Left lung (tissue), 10 donors: Measurements from ENCODE around the gene GRM1. TPM values are rescaled to one million over a fixed set of nuclear protein-coding genes. Genes with fewer than 3 reads are reported as not detected.
A peak's percentile ranks its signal among the peaks of the same experiment; 100 is the strongest.

Experiments
- ATAC-seq: fragments of 200-7000 bp; cut with Tn5 transposase; one replicate; pipeline ENCODE4 v1.9.1; 2020; ENCODE audit warnings: moderate library complexity
- DNase-seq, 4 donors: peaks; one replicate each; pipeline ENCODE4 v3.0.0-alpha.2; 2013 to 2020
- H3K27ac ChIP-seq, 2 donors: fragments of 200-600 bp; sonication (generic) in 1 of 2; one replicate each; pipeline versions ENCODE4 v1.5.0 to v1.8.0; 2020 to 2021
- H3K27me3 ChIP-seq, 2 donors: fragments of 200-600 bp; sonication (generic) in 1 of 2; one replicate each; pipeline versions ENCODE4 v1.5.0 to v1.8.0; 2020 to 2021
- H3K36me3 ChIP-seq, 2 donors: fragments of 200-600 bp; sonication (generic) in 1 of 2; one replicate each; pipeline versions ENCODE4 v1.5.0 to v1.8.0; 2020 to 2021
- H3K4me1 ChIP-seq, 2 donors: fragments of 200-600 bp; one replicate each; pipeline ENCODE4 v1.8.0; 2021
- H3K4me3 ChIP-seq, 2 donors: fragments of 200-600 bp; sonication (generic) in 1 of 2; one replicate each; pipeline versions ENCODE4 v1.5.0 to v1.8.0; 2020 to 2021; ENCODE audit warnings: mild to moderate bottlenecking in 1 of 2
- H3K9me3 ChIP-seq, 2 donors: fragments of 200-600 bp; sonication (generic) in 1 of 2; one replicate each; pipeline versions ENCODE4 v1.5.0 to v1.8.0; 2020 to 2021
- CTCF ChIP-seq, 2 donors: fragments of 200-600 bp; sonication (generic) in 1 of 2; IDR thresholded peaks; one replicate each; pipeline versions ENCODE4 v1.5.0 to v1.8.0; 2021; ENCODE audit warnings: antibody characterized with exemption in 2 of 2
- intact Hi-C, 2 donors: fragments of 100-400 bp; cut with DNase I; formaldehyde crosslinking; loops; one replicate each; pipeline versions ENCODE4 v1.11.2 to v1.14.2; 2022
- polyA plus RNA-seq, 6 donors: library from polyadenylated mRNA; unstranded; fragments of 120-200 nt; gene quantifications; one replicate each; pipeline ENCODE4 v1.2.1, GENCODE V29; 2013; ENCODE audit not compliant: insufficient read length in 6 of 6
- total RNA-seq, 2 donors: library from RNA; stranded (reverse); fragmentation: NEBNext Ultra II Directional; extraction: Animal tissue kit (Norgen Biotek cat#: 25700); gene quantifications; one replicate each; pipeline ENCODE4 v1.2.1, GENCODE V29; 2021
- donor health status: DM: no; HTN: yes; CAD: no.
- donor health status: DM: no; HTN: no; CAD: no.

Gene GRM1
- total and polyA plus RNA-seq, 8 donors: 0.04 to 0.10 (median 0.07) TPM; not detected in 1

- DNase-seq: no peak
- ATAC-seq: no peak
- H3K9me3 ChIP-seq: no peaks in the 10 kb centered on the region
- intact Hi-C loops: no loop called here
- H3K4me1 ChIP-seq: no peaks in the 10 kb centered on the region
- no peak for TF ChIP-seq CTCF (IDR thresholded peaks at IDR 0.05)
- H3K27ac ChIP-seq: no peak overlapping the region
- no peaks in the 10 kb centered on the region for H3K36me3 ChIP-seq
- H3K4me3 ChIP-seq: no peak overlapping the region
- H3K27me3 ChIP-seq: no peaks in the 10 kb centered on the region
Observed at GRCh38 chr6:146191612-146192011, 162.8 kb downstream of the GRM1 start.

- Histone ChIP-seq H3K27ac (no peak overlapping the region), H3K36me3 (no peaks in the 10 kb centered on the region), H3K4me1 (no peaks in the 10 kb centered on the region), H3K4me3 (no peak overlapping the region), H3K27me3 (no peaks in the 10 kb centered on the region), H3K9me3 (no peaks in the 10 kb centered on the region)
- TF ChIP-seq CTCF (IDR thresholded peaks at IDR 0.05): no peak
- no peak for ATAC-seq
- DNase-seq: no peak
- intact Hi-C loops: no loop called here
Observed at GRCh38 chr6:146194434-146194833, 165.6 kb downstream of the GRM1 start.

- no peak for ATAC-seq
- H3K27ac ChIP-seq: no peak overlapping the region
- intact Hi-C loops: no loop called here
- no peaks in the 10 kb centered on the region for H3K4me1 ChIP-seq
- DNase-seq: peak in 1 of 4 donors; percentile 5
- H3K36me3 ChIP-seq: no peaks in the 10 kb centered on the region
- TF ChIP-seq CTCF (IDR thresholded peaks at IDR 0.05): no peak
- no peak overlapping the region for H3K4me3 ChIP-seq
- no peaks in the 10 kb centered on the region for H3K27me3 ChIP-seq
- H3K9me3 ChIP-seq: no peaks in the 10 kb centered on the region
Observed at GRCh38 chr6:146200176-146200575, 171.3 kb downstream of the GRM1 start.

GRCh38 chr6:146202570-146202969 lies 173.7 kb downstream of the GRM1 start:
- H3K27me3 ChIP-seq: no peaks in the 10 kb centered on the region
- H3K4me3 ChIP-seq: no peak overlapping the region
- TF ChIP-seq CTCF (IDR thresholded peaks at IDR 0.05): no peak
- intact Hi-C loops: no loop called here
- H3K4me1 ChIP-seq: no peaks in the 10 kb centered on the region
- no peaks in the 10 kb centered on the region for H3K9me3 ChIP-seq
- H3K27ac ChIP-seq: no peak overlapping the region
- ATAC-seq (no peak), DNase-seq (no peak)
- H3K36me3 ChIP-seq: no peaks in the 10 kb centered on the region

- no peak for TF ChIP-seq CTCF (IDR thresholded peaks at IDR 0.05)
- Histone ChIP-seq H3K36me3 (no peaks in the 10 kb centered on the region), H3K4me3 (no peak overlapping the region), H3K27me3 (no peaks in the 10 kb centered on the region), H3K9me3 (no peaks in the 10 kb centered on the region), H3K27ac (no peak overlapping the region), H3K4me1 (no peaks in the 10 kb centered on the region)
- ATAC-seq (no peak), DNase-seq (no peak)
- intact Hi-C loops: no loop called here
Observed at GRCh38 chr6:146209942-146210341, 181.1 kb downstream of the GRM1 start.
